ENCODE data around the gene FAM184A. TPM values are rescaled to one million over a fixed set of nuclear protein-coding genes. Genes with fewer than 3 reads are reported as not detected.

FAM184A gene
- total and polyA plus RNA-seq, 9 of the 15 experiments (the other 6 are each of a cell fraction or from before 2014, with no cell fraction given) = 6.4 to 18.7 (median 13.1) TPM

DNA sequence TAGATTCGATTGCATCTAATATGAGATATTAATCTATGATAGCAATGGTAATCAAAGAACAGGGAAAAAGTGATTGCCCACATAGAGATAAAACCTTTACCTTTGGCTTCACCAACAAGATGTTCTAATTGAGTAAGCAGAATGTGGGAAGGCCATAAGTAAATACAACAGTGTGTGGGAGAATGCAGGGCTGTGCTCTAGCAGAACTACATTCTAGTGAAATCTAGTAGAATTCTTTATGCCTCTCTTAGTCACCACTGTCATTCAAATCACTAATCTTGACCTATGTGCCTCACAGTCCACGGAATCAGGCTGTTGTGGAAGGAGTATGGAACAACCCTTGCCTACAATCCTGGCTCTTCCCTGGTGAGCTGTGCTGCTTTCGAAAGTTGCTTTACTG, 113.1 kb downstream of the FAM184A start:
- Histone ChIP-seq H3K27me3 (ENCODE audit: control insufficient read depth in 2 of 2, insufficient read depth in 2 of 2, low read length in 2 of 2) (no peaks in the 10 kb centered on the region), H3K4me2 (ENCODE audit: insufficient read depth, low read length) (no peak overlapping the region), H3K4me1 (replicated peaks in 1 of 2; ENCODE audit: control insufficient read depth in 2 of 2, insufficient read depth in 2 of 2, low read length in 2 of 2) (no peaks in the 10 kb centered on the region), H4K20me1 (replicated peaks; ENCODE audit: control insufficient read depth, insufficient read depth, low read length) (no peaks in the 10 kb centered on the region), H3K9me3 (replicated peaks; ENCODE audit: control insufficient read depth, insufficient read depth, low read depth, low read length) (no peaks in the 10 kb centered on the region), H3K9me1 (ENCODE audit: control insufficient read depth, insufficient read depth, low read length) (no peaks in the 10 kb centered on the region), H3K4me3 (no peak overlapping the region), H3K79me2 (ENCODE audit: control insufficient read depth, insufficient read depth, low read length) (no peaks in the 10 kb centered on the region), H3K27ac (ENCODE audit: extremely low read depth, low read depth, low read length) (no peak overlapping the region), H3K36me3 (ENCODE audit: control insufficient read depth, insufficient read depth, low read length) (no peaks in the 10 kb centered on the region), H3K9ac (ENCODE audit: insufficient read depth in 1 of 2, low read depth in 2 of 2, low read length in 2 of 2) (no peak overlapping the region), H2AFZ (ENCODE audit: low read depth, low read length) (no peak overlapping the region)
- BruUV-seq (replicated peaks) = no TSS peak
- FAIRE-seq = no peak
- CTCF ChIA-PET (ENCODE audit: low intra/inter-chr PET ratio) = interaction anchor here (4.1 kb wide), 1 partner anchor 144 kb away, joined by 48 read pairs; no protein-coding TSS in a partner anchor
- no peak for ATAC-seq
- POLR2A ChIA-PET = interaction anchor here (0.7 kb wide), 1 partner anchor 177 kb away, joined by 3 read pairs; no protein-coding TSS in a partner anchor
- intact Hi-C loops (cut with micrococcal nuclease) = loop anchor here (5.0 to 10.0 kb wide), 2 partner anchors 377 to 681 kb away; no protein-coding TSS in a partner anchor
- TF ChIP-seq POLR2H (tag; IDR thresholded peaks at IDR 0.05; ENCODE audit: low read depth) = no peak
- TF ChIP-seq, protein P1, sequence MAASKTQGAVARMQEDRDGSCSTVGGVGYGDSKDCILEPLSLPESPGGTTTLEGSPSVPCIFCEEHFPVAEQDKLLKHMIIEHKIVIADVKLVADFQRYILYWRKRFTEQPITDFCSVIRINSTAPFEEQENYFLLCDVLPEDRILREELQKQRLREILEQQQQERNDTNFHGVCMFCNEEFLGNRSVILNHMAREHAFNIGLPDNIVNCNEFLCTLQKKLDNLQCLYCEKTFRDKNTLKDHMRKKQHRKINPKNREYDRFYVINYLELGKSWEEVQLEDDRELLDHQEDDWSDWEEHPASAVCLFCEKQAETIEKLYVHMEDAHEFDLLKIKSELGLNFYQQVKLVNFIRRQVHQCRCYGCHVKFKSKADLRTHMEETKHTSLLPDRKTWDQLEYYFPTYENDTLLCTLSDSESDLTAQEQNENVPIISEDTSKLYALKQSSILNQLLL (CRISPR knock-in tag; IDR thresholded peaks at IDR 0.05; ENCODE audit: borderline replicate concordance) = no peak
- TF ChIP-seq, protein P2, sequence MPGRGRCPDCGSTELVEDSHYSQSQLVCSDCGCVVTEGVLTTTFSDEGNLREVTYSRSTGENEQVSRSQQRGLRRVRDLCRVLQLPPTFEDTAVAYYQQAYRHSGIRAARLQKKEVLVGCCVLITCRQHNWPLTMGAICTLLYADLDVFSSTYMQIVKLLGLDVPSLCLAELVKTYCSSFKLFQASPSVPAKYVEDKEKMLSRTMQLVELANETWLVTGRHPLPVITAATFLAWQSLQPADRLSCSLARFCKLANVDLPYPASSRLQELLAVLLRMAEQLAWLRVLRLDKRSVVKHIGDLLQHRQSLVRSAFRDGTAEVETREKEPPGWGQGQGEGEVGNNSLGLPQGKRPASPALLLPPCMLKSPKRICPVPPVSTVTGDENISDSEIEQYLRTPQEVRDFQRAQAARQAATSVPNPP (IDR thresholded peaks at IDR 0.05; ENCODE audit: borderline replicate concordance, insufficient read depth, insufficient read length) = no peak
- no peak for TF ChIP-seq CCNT2 (IDR thresholded peaks at IDR 0.05; ENCODE audit: borderline replicate concordance, extremely low read depth, insufficient read length, low read depth, low read length)
- TF ChIP-seq FOXP1 (CRISPR knock-in tag; IDR thresholded peaks at IDR 0.05) = no peak
- TF ChIP-seq, protein P3, sequence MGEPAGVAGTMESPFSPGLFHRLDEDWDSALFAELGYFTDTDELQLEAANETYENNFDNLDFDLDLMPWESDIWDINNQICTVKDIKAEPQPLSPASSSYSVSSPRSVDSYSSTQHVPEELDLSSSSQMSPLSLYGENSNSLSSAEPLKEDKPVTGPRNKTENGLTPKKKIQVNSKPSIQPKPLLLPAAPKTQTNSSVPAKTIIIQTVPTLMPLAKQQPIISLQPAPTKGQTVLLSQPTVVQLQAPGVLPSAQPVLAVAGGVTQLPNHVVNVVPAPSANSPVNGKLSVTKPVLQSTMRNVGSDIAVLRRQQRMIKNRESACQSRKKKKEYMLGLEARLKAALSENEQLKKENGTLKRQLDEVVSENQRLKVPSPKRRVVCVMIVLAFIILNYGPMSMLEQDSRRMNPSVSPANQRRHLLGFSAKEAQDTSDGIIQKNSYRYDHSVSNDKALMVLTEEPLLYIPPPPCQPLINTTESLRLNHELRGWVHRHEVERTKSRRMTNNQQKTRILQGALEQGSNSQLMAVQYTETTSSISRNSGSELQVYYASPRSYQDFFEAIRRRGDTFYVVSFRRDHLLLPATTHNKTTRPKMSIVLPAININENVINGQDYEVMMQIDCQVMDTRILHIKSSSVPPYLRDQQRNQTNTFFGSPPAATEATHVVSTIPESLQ (CRISPR knock-in tag; IDR thresholded peaks at IDR 0.05) = no peak
- TF ChIP-seq, protein P4, sequence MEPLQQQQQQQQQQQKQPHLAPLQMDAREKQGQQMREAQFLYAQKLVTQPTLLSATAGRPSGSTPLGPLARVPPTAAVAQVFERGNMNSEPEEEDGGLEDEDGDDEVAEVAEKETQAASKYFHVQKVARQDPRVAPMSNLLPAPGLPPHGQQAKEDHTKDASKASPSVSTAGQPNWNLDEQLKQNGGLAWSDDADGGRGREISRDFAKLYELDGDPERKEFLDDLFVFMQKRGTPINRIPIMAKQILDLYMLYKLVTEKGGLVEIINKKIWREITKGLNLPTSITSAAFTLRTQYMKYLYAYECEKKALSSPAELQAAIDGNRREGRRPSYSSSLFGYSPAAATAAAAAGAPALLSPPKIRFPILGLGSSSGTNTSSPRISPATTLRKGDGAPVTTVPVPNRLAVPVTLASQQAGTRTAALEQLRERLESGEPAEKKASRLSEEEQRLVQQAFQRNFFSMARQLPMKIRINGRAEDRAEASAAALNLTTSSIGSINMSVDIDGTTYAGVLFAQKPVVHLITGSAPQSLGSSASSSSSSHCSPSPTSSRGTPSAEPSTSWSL (CRISPR knock-in tag; IDR thresholded peaks at IDR 0.05; ENCODE audit: borderline replicate concordance) = no peak
- TF ChIP-seq, protein P5, sequence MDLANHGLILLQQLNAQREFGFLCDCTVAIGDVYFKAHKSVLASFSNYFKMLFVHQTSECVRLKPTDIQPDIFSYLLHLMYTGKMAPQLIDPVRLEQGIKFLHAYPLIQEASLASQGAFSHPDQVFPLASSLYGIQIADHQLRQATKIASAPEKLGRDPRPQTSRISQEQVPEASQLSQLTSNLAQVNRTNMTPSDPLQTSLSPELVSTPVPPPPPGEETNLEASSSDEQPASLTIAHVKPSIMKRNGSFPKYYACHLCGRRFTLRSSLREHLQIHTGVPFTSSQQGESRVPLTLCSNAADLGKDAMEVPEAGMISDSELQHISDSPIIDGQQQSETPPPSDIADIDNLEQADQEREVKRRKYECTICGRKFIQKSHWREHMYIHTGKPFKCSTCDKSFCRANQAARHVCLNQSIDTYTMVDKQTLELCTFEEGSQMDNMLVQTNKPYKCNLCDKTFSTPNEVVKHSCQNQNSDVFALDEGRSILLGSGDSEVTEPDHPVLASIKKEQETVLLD (IDR thresholded peaks at IDR 0.05) = no peak
- no peak for TF ChIP-seq MYNN (IDR thresholded peaks at IDR 0.05)
- no peak for TF ChIP-seq MYNN (CRISPR knock-in tag; IDR thresholded peaks at IDR 0.05)
- no peak for TF ChIP-seq ZNF24 (IDR thresholded peaks at IDR 0.05)
- no peak for TF ChIP-seq ZNF232 (CRISPR knock-in tag; IDR thresholded peaks at IDR 0.05)
- no peak for TF ChIP-seq ZNF778 (CRISPR knock-in tag; IDR thresholded peaks at IDR 0.05)
- TF ChIP-seq BRD9 (IDR thresholded peaks at IDR 0.05; ENCODE audit: low read depth, partially characterized antibody) = no peak
- DNase-seq (ENCODE audit: extremely low read depth in 1 of 4, low spot score in 3 of 4) = no peak
- in situ Hi-C loops (cut with MboI) = loop anchor here (5.0 kb wide), 1 partner anchor 147 kb away; no protein-coding TSS in a partner anchor
- 62% methylated on average over 3 of the region's 3 CpGs for WGBS (ENCODE audit: insufficient coverage, low coverage, missing lambda C conversion rate)

All from K562 (cell line).